ENCODE results near the gene FBXO31. TPM values are rescaled to one million over a fixed set of nuclear protein-coding genes. Genes with fewer than 3 reads are reported as not detected.
"Not testable (repeated sequence)": the region's sequence is repeated elsewhere in the genome, so short reads cannot be mapped to it uniquely, and the experiment has no call there.

The FBXO31 gene
- total RNA-seq, 1 donor from 2014 or later: 27.1 TPM

- intact Hi-C loops (cut with micrococcal nuclease): loop anchor here (1.0 to 10.0 kb wide), 6 partner anchors 8 to 1830 kb away; partner anchors contain the start of genes C16orf74, GSE1, IL17C and MAP1LC3B
- Mint-ChIP-seq H3K27ac (peak overlapping the region; percentile 96), H3K27me3 (peaks cover 2% of the 10 kb centered on the region), H3K36me3 (ENCODE audit: low read depth) (peaks cover 3% of the 10 kb centered on the region), H3K4me1 (peaks cover 64% of the 10 kb centered on the region), H3K9me3 (no peaks in the 10 kb centered on the region), H3K4me3 (peak overlapping the region; percentile 89)
- TF ChIP-seq CTCF (IDR thresholded peaks at IDR 0.05): no peak
- DNase-seq (no peak), ATAC-seq (ENCODE audit: low read depth) (no peak)
- ChIA-PET CTCF (interaction anchor here (0.9 to 3.5 kb wide), 4 partner anchors 8 to 251 kb away, joined by 3 to 21 read pairs (median 8); partner anchors contain the start of genes C16orf95 and MAP1LC3B), POLR2A (interaction anchor here (0.7 to 3.8 kb wide), 9 partner anchors 10 to 779 kb away, joined by 3 to 48 read pairs (median 3); partner anchors contain the start of genes C16orf95 and MAP1LC3B)
Measured at GRCh38 chr16:87384162-87384874, 742 bp upstream of the FBXO31 start.

GRCh38 chr16:87382023-87382785, 1.4 kb downstream of the FBXO31 start:
- Mint-ChIP-seq H3K27me3 (peaks cover 2% of the 10 kb centered on the region), H3K9me3 (no peaks in the 10 kb centered on the region), H3K27ac (peak overlapping the region; percentile 86), H3K36me3 (ENCODE audit: low read depth) (peaks cover 3% of the 10 kb centered on the region), H3K4me3 (peak overlapping the region; percentile 86), H3K4me1 (peaks cover 51% of the 10 kb centered on the region)
- ChIA-PET CTCF (interaction anchor here (1.9 to 2.7 kb wide), 2 partner anchors 10 to 253 kb away, joined by 6 to 11 read pairs; partner anchors contain the start of gene MAP1LC3B), POLR2A (interaction anchor here (0.7 to 3.8 kb wide), 3 partner anchors 12 to 67 kb away, joined by 3 to 48 read pairs (median 41); partner anchors contain the start of genes C16orf95 and MAP1LC3B)
- TF ChIP-seq CTCF (IDR thresholded peaks at IDR 0.05): no peak
- intact Hi-C loops (cut with micrococcal nuclease): loop anchor here (10.0 kb wide), 5 partner anchors 1253 to 1827 kb away; partner anchors contain the start of genes C16orf74, GSE1 and IL17C
- no peak for ATAC-seq (ENCODE audit: low read depth)
- DNase-seq: no peak

- H3K9me3 Mint-ChIP-seq: no peaks in the 10 kb centered on the region
- H3K27me3 Mint-ChIP-seq: peaks cover 2% of the 10 kb centered on the region
- H3K4me1 Mint-ChIP-seq: peaks cover 43% of the 10 kb centered on the region
- H3K27ac Mint-ChIP-seq: peak overlapping the region; percentile 41
- no peak for DNase-seq
- TF ChIP-seq CTCF (IDR thresholded peaks at IDR 0.05): no peak
- intact Hi-C loops (cut with micrococcal nuclease): loop anchor here (10.0 kb wide), 5 partner anchors 1254 to 1826 kb away; partner anchors contain the start of genes C16orf74, GSE1 and IL17C
- ChIA-PET CTCF (no interaction called here), POLR2A (no interaction called here)
- peak overlapping the region; percentile 66 for H3K4me3 Mint-ChIP-seq
- H3K36me3 Mint-ChIP-seq (ENCODE audit: low read depth): peaks cover 4% of the 10 kb centered on the region
- no peak for ATAC-seq (ENCODE audit: low read depth)
Measured at GRCh38 chr16:87380881-87381280, 2.7 kb downstream of the FBXO31 start.

GRCh38 chr16:87380403-87380802, 3.2 kb downstream of the FBXO31 start:
- no peaks in the 10 kb centered on the region for H3K9me3 Mint-ChIP-seq
- TF ChIP-seq CTCF (IDR thresholded peaks at IDR 0.05): no peak
- DNase-seq (no peak), ATAC-seq (ENCODE audit: low read depth) (no peak)
- H3K36me3 Mint-ChIP-seq (ENCODE audit: low read depth): peaks cover 6% of the 10 kb centered on the region
- POLR2A ChIA-PET: no interaction called here
- peaks cover 42% of the 10 kb centered on the region for H3K4me1 Mint-ChIP-seq
- intact Hi-C loops (cut with micrococcal nuclease): loop anchor here (10.0 kb wide), 5 partner anchors 1254 to 1826 kb away; partner anchors contain the start of genes C16orf74, GSE1 and IL17C
- H3K27me3 Mint-ChIP-seq: peaks cover 2% of the 10 kb centered on the region
- peak overlapping the region; percentile 66 for H3K4me3 Mint-ChIP-seq
- no peak overlapping the region for H3K27ac Mint-ChIP-seq
- CTCF ChIA-PET: no interaction called here

GRCh38 chr16:87379312-87379752, 4.2 kb downstream of the FBXO31 start:
- peaks cover 35% of the 10 kb centered on the region for H3K4me1 Mint-ChIP-seq
- H3K4me3 Mint-ChIP-seq; ATAC-seq (ENCODE audit: low read depth); H3K27ac Mint-ChIP-seq; intact Hi-C loops (cut with micrococcal nuclease); POLR2A ChIA-PET; H3K27me3 Mint-ChIP-seq; H3K9me3 Mint-ChIP-seq; H3K36me3 Mint-ChIP-seq (ENCODE audit: low read depth); DNase-seq: not testable (repeated sequence)
- CTCF ChIA-PET: interaction anchor here (0.7 kb wide), 1 partner anchor 62 kb away, joined by 3 read pairs; the partner anchor contains the start of gene C16orf95

Measured in activated B cell treated with CpG ODN at 0.5 μM for 24 hours (primary cell).